Measurements from ENCODE around the gene RNF217. TPM values are rescaled to one million over a fixed set of nuclear protein-coding genes. Genes with fewer than 3 reads are reported as not detected.

RNF217 gene
- total and polyA plus RNA-seq, 2 of the 8 experiments (the other 6 are each of a cell fraction or from before 2014, with no cell fraction given), result 2.0 to 8.9 TPM

DNA sequence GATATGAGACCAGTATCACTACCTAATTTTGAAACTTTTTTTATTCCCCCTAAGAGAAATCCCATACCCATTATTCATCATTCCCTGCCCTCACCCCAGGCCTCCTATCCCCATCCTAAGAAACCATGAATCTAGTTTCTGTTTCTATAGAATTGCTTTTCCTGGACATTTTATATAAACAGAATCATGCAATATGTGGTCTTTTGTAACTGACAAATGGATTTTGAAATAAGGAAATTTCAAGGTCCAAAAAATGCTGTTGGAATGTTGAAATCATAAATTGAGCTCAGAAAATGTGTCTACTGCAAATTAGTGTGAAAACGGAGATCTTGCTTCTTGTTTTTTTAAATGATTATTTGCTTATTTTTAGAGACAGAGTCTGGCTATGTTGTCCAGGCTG, 25.1 kb downstream of the RNF217 start:
- H3K9me3 ChIP-seq (ENCODE audit: insufficient read depth in 2 of 2, low read depth in 1 of 2, low read length in 1 of 2), result 0 out of 4 replicates have a peak, but pooled peaks cover 0 to 3% of the 10 kb centered on the region in 2 experiments
- no peak overlapping the region for H2BK15ac ChIP-seq (ENCODE audit: low read length)
- H3K9ac ChIP-seq (replicated peaks in 1 of 4; ENCODE audit: extremely low read depth in 1 of 4, low read depth in 3 of 4, low read length in 3 of 4), result no peak overlapping the region
- no peak overlapping the region for H2AK5ac ChIP-seq (ENCODE audit: low read depth, low read length)
- H2BK12ac ChIP-seq (ENCODE audit: low read depth, low read length), result no peak overlapping the region
- peaks cover 0 to 3% (median 0%) of the 10 kb centered on the region in 4 experiments; a peak in 1 of 7 replicates for H3K4me1 ChIP-seq (replicated peaks in 1 of 4; ENCODE audit: control insufficient read depth in 3 of 4, insufficient read depth in 4 of 4, low read length in 3 of 4)
- no peaks in the 10 kb centered on the region for H4K20me1 ChIP-seq (replicated peaks in 1 of 2; ENCODE audit: control insufficient read depth in 1 of 2, insufficient read depth in 2 of 2, low read length in 2 of 2)
- CTCF ChIA-PET (ENCODE audit: partially characterized antibody), result interaction anchor here (1.4 to 1.5 kb wide), 4 partner anchors 9 to 166 kb away, joined by 3 to 5 read pairs (median 3); partner anchors contain the start of gene TPD52L1
- H3K4me2 ChIP-seq (ENCODE audit: insufficient read depth in 1 of 2, low read depth in 2 of 2, low read length in 2 of 2), result no peak overlapping the region
- FAIRE-seq (no peak), DNase-seq (ENCODE audit: low read depth in 1 of 2, low spot score in 2 of 2) (no peak)
- H3K79me2 ChIP-seq (ENCODE audit: control insufficient read depth in 1 of 2, insufficient read depth in 2 of 2, low read length in 2 of 2), result no peaks in the 10 kb centered on the region
- no peak overlapping the region for H4K91ac ChIP-seq (replicated peaks; ENCODE audit: insufficient read length, low read length)
- 95% methylated on average over 1 of the region's 1 CpG; no CpG with 5 or more reads in 1 of the 2 experiments for WGBS, 2 experiments (ENCODE audit: extremely low coverage in 1 of 2, insufficient coverage in 1 of 2, insufficient read length in 1 of 2, insufficient replicate concordance in 2 of 2, low coverage in 1 of 2, low lambda C conversion rate in 2 of 2, missing lambda C conversion rate in 1 of 2)
- H3K56ac ChIP-seq (replicated peaks; ENCODE audit: insufficient read length, low read depth, low read length), result no peak overlapping the region
- no peak overlapping the region for H2BK120ac ChIP-seq (replicated peaks; ENCODE audit: low read depth, low read length)
- H4K5ac ChIP-seq (ENCODE audit: insufficient read length, low read depth, low read length), result no peak overlapping the region
- no peak overlapping the region for H3K18ac ChIP-seq (ENCODE audit: extremely low read depth, low read length)
- H3K14ac ChIP-seq (ENCODE audit: insufficient read length), result no peak overlapping the region
- no peaks in the 10 kb centered on the region for H3K36me3 ChIP-seq (ENCODE audit: control insufficient read depth in 2 of 4, insufficient read depth in 4 of 4, low read length in 3 of 4)
- no peaks in the 10 kb centered on the region; the same call in 1 of the 2 replicates for H3K79me1 ChIP-seq (ENCODE audit: low read depth, low read length)
- POLR2A ChIA-PET (ENCODE audit: partially characterized antibody), result no interaction called here
- no peak overlapping the region for H3K27ac ChIP-seq (ENCODE audit: low read depth, low read length)
- H3K23me2 ChIP-seq (ENCODE audit: low read depth, low read length), result no peaks in the 10 kb centered on the region
- no peak overlapping the region for H3K4ac ChIP-seq (replicated peaks; ENCODE audit: insufficient read length, low read depth, low read length)
- H4K8ac ChIP-seq (ENCODE audit: extremely low read depth, insufficient read depth, low read length), result no peak overlapping the region
- no peak overlapping the region for H3K4me3 ChIP-seq (ENCODE audit: extremely low read depth in 1 of 4, insufficient read depth in 2 of 4, low read depth in 3 of 4, low read length in 4 of 4)
- H2BK5ac ChIP-seq (ENCODE audit: low read depth, low read length), result no peak overlapping the region
- H3K23ac ChIP-seq (ENCODE audit: insufficient read length), result no peak overlapping the region
- no peaks in the 10 kb centered on the region for H3K27me3 ChIP-seq (replicated peaks in 1 of 4; ENCODE audit: control insufficient read depth in 3 of 4, extremely low read depth in 1 of 4, insufficient read depth in 3 of 4, low read length in 3 of 4)
- H2BK20ac ChIP-seq (ENCODE audit: low read length), result no peak overlapping the region
- H2AFZ ChIP-seq (ENCODE audit: low read length), result no peak overlapping the region
- TF ChIP-seq ASH2L (IDR thresholded peaks at IDR 0.05; ENCODE audit: low read length) (no peak), JUND (IDR thresholded peaks at IDR 0.05; ENCODE audit: low read length) (no peak), MAFK (IDR thresholded peaks at IDR 0.05; ENCODE audit: low read depth, low read length) (no peak), CHD1 (IDR thresholded peaks at IDR 0.05; ENCODE audit: low read depth, low read length) (no peak), POLR2A (IDR thresholded peaks at IDR 0.05; ENCODE audit: control extremely low read depth in 1 of 2, low read depth in 2 of 2, low read length in 2 of 2) (no peak), RBBP5 (IDR thresholded peaks at IDR 0.05; ENCODE audit: borderline replicate concordance, low read depth, low read length) (no peak), PHF8 (conservative IDR thresholded peaks at IDR 0.05; ENCODE audit: low read depth, low read length) (no peak), NRF1 (IDR thresholded peaks at IDR 0.05; ENCODE audit: low read depth, low read length) (no peak), TAF7 (optimal IDR thresholded peaks at IDR 0.05; ENCODE audit: borderline replicate concordance, low read depth, low read length) (no peak), HDAC6 (IDR thresholded peaks at IDR 0.05; ENCODE audit: low read depth, low read length) (no peak), SIRT6 (IDR thresholded peaks at IDR 0.05; ENCODE audit: low read length) (no peak), SAP30 (IDR thresholded peaks at IDR 0.05; ENCODE audit: insufficient read depth, insufficient replicate concordance, low read length) (no peak)

Data from H1 (cell line).